ENCODE data around the gene MDN1.
"Not testable (repeated sequence)": the region's sequence is repeated elsewhere in the genome, so short reads cannot be mapped to it uniquely, and the experiment has no call there.

MDN1 gene

GRCh38 chr6:89640804-89641203 lies 178.8 kb downstream of the MDN1 start:
- DNase-seq, result no peak
- no peak overlapping the region for H3K27ac Mint-ChIP-seq

DNA sequence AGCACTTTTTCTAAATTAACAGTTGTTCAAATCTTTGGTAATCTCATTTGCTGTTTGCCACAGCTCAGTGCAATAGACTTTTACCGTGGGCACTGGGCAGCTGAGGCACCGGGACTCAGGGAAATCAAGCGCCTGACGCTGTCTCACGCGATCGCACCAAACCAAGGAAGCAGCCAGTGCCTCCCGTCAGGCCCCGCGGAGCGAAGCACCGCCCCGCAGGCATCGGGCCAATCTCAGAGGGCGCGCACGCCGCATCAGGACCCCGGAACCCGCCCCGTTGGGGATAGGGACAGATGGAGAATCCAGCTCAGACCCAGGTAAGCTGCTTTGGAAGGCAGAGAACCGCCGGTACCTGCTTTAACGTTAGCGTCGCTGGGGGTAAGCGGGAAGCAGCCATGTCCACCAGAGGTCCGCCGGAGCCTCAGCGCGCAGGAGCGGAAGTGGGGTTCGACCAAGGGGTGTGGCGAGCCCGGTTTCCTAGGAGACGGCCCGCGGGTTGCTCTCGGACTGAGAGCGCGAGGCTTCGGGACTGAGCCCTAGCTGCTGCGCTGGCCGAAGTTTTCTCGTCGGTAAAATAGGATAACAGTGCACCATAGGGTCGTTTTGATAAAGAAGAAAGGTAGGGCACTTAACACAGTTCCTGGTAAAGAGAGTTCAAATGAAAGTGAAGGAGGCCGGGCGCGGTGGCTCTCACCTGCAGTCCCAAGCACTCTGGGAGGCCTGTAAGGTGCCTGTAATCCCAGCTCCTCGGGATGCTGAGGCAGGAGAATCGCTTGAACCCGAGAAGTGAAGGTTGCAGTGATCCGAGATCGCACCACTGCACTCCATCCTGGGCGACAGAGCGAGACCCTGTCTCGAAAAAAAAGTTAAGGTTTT lies 181.0 kb downstream of the MDN1 start, which contains the start of gene LYRM2:
Gene LYRM2 (minus strand): TSS at position 428 of the 876 bp plus-strand sequence. CDS start 31 bp downstream, at position 397.
- peak within 1 kb of the TSS; percentile 99 for H3K27ac Mint-ChIP-seq
- H3K27me3 Mint-ChIP-seq, result no peaks in the 10 kb centered on the region
- H3K9me3 Mint-ChIP-seq, result no peaks in the 10 kb centered on the region
- ATAC-seq (peak; percentile 99), DNase-seq (peak; percentile 93 to 94)
- peak within 1 kb of the TSS; percentile 88 to 98 for H3K4me3 Mint-ChIP-seq
- H3K4me1 Mint-ChIP-seq, result peaks cover 23% of the 10 kb centered on the region

More at GRCh38 chr6:89640804-89641203, 178.8 kb downstream of the MDN1 start:
- H3K4me1 Mint-ChIP-seq, result peaks cover 26% of the 10 kb centered on the region
- H3K9me3 Mint-ChIP-seq, result no peaks in the 10 kb centered on the region
- H3K4me3 Mint-ChIP-seq, result no peak overlapping the region
- no peaks in the 10 kb centered on the region for H3K27me3 Mint-ChIP-seq
- ATAC-seq, result no peak

- DNase-seq, result peak; percentile 3 to 13
- peak; percentile 3 for ATAC-seq
These were observed 181.7 kb downstream of the MDN1 start for GRCh38 chr6:89637960-89638319.

DNA sequence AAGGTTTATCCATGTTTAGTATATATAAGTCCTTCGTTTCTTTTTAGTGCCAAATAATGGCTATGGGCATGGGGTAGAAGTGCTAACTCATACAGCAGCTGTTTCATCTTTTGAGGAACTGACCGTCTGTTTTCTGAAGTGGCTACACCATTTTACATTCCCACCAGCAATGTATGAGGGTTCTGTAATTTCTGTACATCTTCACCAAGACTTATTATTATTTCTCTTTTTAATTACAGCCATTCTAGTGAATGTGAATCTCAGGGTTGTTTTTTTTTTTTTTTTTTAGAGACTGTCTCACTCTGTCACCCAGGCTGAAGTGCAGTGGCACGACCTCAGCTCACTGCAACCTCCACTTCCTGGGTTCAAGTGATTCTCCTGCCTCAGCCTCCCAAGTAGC lies 183.2 kb downstream of the MDN1 start:
- H3K27me3 Mint-ChIP-seq, H3K4me3 Mint-ChIP-seq, H3K9me3 Mint-ChIP-seq, DNase-seq, ATAC-seq: not testable (repeated sequence)
- H3K4me1 Mint-ChIP-seq, result peaks cover 23% of the 10 kb centered on the region
- H3K27ac Mint-ChIP-seq, result peak overlapping the region in 1 of 2 donors; percentile 54

More at GRCh38 chr6:89637960-89638319, 181.7 kb downstream of the MDN1 start:
- H3K27me3 Mint-ChIP-seq, result no peaks in the 10 kb centered on the region
- H3K9me3 Mint-ChIP-seq, result no peaks in the 10 kb centered on the region
- H3K4me3 Mint-ChIP-seq, result peak overlapping the region; percentile 88 to 98
- peaks cover 23% of the 10 kb centered on the region for H3K4me1 Mint-ChIP-seq
- peak overlapping the region; percentile 99 for H3K27ac Mint-ChIP-seq

GRCh38 chr6:89630488-89630887 lies 189.1 kb downstream of the MDN1 start:
- Mint-ChIP-seq H3K4me3 (no peak overlapping the region), H3K27me3 (no peaks in the 10 kb centered on the region), H3K9me3 (no peaks in the 10 kb centered on the region), H3K27ac (no peak overlapping the region), H3K4me1 (peaks cover under 1% of the 10 kb centered on the region)
- DNase-seq (no peak), ATAC-seq (no peak)

DNA sequence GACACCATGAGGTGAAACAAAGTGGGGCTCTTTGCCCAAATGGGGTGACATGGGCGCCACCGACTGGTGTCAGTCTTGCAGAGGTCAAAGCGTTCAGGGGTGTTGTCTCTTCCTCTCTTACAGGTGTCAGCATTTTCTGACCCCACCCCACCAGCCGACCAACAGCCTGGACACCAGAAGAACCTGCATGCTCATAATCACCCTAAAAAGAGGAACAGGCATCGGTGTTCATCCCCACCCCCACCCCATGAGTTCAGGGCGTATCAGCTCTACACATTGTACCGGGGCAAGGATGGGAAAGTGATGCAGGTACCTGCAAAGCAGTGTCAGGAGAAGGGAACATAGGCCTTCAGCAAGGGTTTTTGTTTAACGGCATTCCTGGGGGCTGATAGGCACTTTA lies 195.8 kb downstream of the MDN1 start:
- Mint-ChIP-seq H3K9me3 (no peaks in the 10 kb centered on the region), H3K27ac (no peak overlapping the region), H3K4me1 (no peaks in the 10 kb centered on the region), H3K27me3 (no peaks in the 10 kb centered on the region), H3K4me3 (no peak overlapping the region)
- DNase-seq (no peak), ATAC-seq (no peak)

DNA sequence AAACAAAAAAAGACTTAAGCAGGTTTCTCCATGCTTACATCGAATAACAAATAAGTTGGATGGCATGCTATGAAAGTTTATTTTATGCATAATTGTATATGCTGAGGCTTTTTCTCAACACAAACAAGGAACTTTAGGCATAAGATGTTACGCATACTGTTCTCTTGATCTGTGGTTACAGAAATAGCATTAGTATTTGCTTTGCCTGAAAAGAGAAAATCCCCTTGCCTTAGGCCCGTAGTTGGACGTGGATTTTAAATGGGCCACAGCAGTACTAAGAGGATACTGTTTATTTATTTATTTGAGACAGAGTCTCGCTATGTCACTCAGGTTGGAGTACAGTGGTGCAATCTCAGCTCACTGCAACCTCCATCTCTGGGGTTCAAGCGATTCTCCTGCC lies 200.0 kb downstream of the MDN1 start:
- H3K27ac Mint-ChIP-seq, result peak overlapping the region in 1 of 2 donors; percentile 27
- no peaks in the 10 kb centered on the region for H3K27me3 Mint-ChIP-seq
- H3K4me3 Mint-ChIP-seq, result no peak overlapping the region
- DNase-seq, result no peak
- H3K9me3 Mint-ChIP-seq, result no peaks in the 10 kb centered on the region
- ATAC-seq, result no peak
- no peaks in the 10 kb centered on the region for H3K4me1 Mint-ChIP-seq

- ATAC-seq, result no peak
- Mint-ChIP-seq H3K9me3 (no peaks in the 10 kb centered on the region), H3K4me1 (no peaks in the 10 kb centered on the region), H3K27me3 (no peaks in the 10 kb centered on the region), H3K4me3 (no peak overlapping the region), H3K27ac (no peak overlapping the region)
- no peak for DNase-seq
These were observed 201.6 kb downstream of the MDN1 start for GRCh38 chr6:89618026-89618425.

- H3K27me3 Mint-ChIP-seq, result no peaks in the 10 kb centered on the region
- no peak overlapping the region for H3K27ac Mint-ChIP-seq
- no peak for ATAC-seq
- H3K4me1 Mint-ChIP-seq, result no peaks in the 10 kb centered on the region
- no peak for DNase-seq
- no peak overlapping the region for H3K4me3 Mint-ChIP-seq
- H3K9me3 Mint-ChIP-seq, result no peaks in the 10 kb centered on the region
These were observed 203.1 kb downstream of the MDN1 start for GRCh38 chr6:89616531-89616930.

DNA sequence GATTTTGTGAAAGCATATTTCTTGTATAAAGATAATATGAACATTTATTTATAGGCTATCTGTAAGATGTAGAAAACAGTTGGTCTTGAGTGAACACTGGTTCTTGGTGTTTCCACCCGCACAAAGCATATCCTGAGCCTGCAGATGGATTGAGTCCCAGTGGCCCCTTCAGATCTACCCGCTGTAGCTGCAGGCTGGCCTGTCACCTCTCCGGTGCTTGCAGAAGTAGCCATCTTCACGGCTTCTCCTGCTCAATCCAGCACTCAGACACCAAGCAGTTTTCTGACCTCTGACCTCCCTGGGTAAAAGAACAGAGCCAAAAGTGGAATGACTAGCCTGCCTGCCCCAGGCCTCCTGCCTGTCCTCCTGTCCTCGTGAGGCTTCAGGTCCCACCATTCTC lies 203.7 kb downstream of the MDN1 start:
- Mint-ChIP-seq H3K4me3 (no peak overlapping the region), H3K27ac (no peak overlapping the region), H3K4me1 (no peaks in the 10 kb centered on the region), H3K9me3 (no peaks in the 10 kb centered on the region), H3K27me3 (no peaks in the 10 kb centered on the region)
- DNase-seq (no peak), ATAC-seq (no peak)

DNA sequence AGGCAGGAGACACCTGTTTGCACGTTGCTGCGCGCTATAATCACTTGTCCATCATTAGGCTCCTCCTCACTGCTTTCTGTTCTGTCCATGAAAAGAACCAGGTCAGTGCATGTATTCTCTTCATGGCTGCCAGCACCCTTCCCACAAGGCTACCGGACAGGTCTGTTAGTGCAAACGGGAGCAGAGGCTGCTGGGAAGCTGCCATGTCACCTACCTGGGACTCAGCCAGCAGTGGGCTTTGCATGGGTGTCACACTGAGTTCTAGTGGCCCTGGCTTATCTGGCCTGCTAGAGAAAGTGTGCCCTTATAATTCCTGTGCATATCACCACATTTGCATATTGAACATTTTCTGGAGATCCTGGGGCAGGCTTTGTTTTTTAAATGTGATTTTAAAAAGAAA lies 205.8 kb downstream of the MDN1 start:
- Mint-ChIP-seq H3K27ac (no peak overlapping the region), H3K4me3 (no peak overlapping the region), H3K27me3 (no peaks in the 10 kb centered on the region), H3K9me3 (no peaks in the 10 kb centered on the region), H3K4me1 (peaks cover 5% of the 10 kb centered on the region)
- DNase-seq (no peak), ATAC-seq (no peak)

- no peak for ATAC-seq
- no peak overlapping the region for H3K27ac Mint-ChIP-seq
- DNase-seq, result no peak
- no peaks in the 10 kb centered on the region for H3K27me3 Mint-ChIP-seq
- H3K4me1 Mint-ChIP-seq, result peaks cover 5% of the 10 kb centered on the region
- H3K9me3 Mint-ChIP-seq, result no peaks in the 10 kb centered on the region
- no peak overlapping the region for H3K4me3 Mint-ChIP-seq
These were observed 207.5 kb downstream of the MDN1 start for GRCh38 chr6:89612121-89612520.

GRCh38 chr6:89611666-89612065 lies 207.9 kb downstream of the MDN1 start:
- Mint-ChIP-seq H3K9me3 (no peaks in the 10 kb centered on the region), H3K4me3 (no peak overlapping the region), H3K27me3 (no peaks in the 10 kb centered on the region), H3K4me1 (peaks cover 5% of the 10 kb centered on the region), H3K27ac (no peak overlapping the region)
- ATAC-seq (no peak), DNase-seq (no peak)

GRCh38 chr6:89610149-89610642 lies 209.4 kb downstream of the MDN1 start:
- DNase-seq (peak; percentile 71 to 73), ATAC-seq (peak; percentile 87)
- Mint-ChIP-seq H3K27me3 (no peaks in the 10 kb centered on the region), H3K4me3 (no peak overlapping the region), H3K27ac (no peak overlapping the region), H3K4me1 (peaks cover 5% of the 10 kb centered on the region), H3K9me3 (no peaks in the 10 kb centered on the region)

DNA sequence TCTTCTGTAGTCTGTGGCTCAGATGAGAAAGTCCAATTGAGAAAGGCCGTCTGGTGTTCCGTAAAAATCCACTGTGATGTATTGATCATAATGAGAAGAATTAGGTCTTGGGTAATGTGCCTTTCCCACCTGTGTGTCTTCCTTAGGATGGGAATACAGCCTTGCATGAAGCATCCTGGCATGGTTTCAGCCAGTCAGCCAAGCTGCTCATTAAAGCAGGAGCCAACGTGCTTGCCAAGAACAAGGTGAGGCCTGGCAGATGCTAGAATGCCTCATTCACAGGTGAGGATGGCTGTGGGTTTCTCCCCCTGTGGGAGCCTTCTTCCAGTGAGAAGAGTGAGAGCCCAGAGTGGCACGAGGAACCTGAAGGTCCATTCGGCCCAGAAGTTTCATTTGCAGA lies 213.7 kb downstream of the MDN1 start:
- Mint-ChIP-seq H3K4me3 (no peak overlapping the region), H3K4me1 (peaks cover 5% of the 10 kb centered on the region), H3K9me3 (no peaks in the 10 kb centered on the region), H3K27me3 (no peaks in the 10 kb centered on the region), H3K27ac (peak overlapping the region in 1 of 2 donors; percentile 54)
- DNase-seq (no peak), ATAC-seq (no peak)

DNA sequence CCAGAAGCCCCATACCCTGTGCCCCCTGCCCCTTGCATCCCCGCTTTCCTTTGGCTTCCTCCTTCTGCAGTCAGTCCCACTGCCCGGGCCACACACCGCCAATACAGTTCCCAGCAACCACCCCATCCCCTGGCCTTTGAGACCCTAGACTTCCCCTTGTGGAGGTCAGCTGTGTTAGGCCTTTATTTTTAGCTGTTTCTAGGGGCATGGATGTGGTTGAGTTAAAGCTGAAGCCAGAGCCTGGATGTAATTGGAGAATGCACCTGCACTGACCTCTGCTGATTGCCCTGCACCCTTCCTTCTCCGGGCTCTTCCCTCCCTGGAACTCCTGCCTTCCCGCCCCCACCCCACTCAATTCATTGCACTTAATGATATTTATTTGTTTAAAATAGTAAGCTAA lies 214.9 kb downstream of the MDN1 start:
- Mint-ChIP-seq H3K27me3 (no peaks in the 10 kb centered on the region), H3K9me3 (no peaks in the 10 kb centered on the region), H3K4me1 (no peaks in the 10 kb centered on the region), H3K4me3 (no peak overlapping the region), H3K27ac (peak overlapping the region in 1 of 2 donors; percentile 46)
- ATAC-seq (no peak), DNase-seq (no peak)
